ENCODE results near the gene NUCB2.

The NUCB2 gene

GRCh38 chr11:17343907-17344306, 67.4 kb downstream of the NUCB2 start:
- no peak for DNase-seq

DNA sequence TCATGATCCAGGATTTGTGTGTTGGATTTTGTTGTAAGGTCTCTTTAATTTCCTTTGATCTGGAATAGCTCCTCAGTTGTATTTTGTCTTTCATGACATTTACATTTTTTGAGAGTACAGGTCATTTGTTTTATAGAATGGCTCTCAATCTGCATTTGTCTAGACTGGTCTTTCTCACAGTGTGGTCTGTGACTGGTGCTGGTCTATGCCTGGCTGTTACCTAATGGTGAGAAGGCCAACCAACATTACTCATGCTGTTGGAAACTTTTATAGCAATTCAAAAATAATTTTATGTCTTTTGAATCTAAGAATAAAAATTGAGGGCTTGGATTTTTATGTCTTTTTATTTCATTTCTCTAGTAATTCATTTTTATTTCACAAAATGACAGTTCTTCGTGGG, 71.1 kb downstream of the NUCB2 start:
- DNase-seq: no peak

DNA sequence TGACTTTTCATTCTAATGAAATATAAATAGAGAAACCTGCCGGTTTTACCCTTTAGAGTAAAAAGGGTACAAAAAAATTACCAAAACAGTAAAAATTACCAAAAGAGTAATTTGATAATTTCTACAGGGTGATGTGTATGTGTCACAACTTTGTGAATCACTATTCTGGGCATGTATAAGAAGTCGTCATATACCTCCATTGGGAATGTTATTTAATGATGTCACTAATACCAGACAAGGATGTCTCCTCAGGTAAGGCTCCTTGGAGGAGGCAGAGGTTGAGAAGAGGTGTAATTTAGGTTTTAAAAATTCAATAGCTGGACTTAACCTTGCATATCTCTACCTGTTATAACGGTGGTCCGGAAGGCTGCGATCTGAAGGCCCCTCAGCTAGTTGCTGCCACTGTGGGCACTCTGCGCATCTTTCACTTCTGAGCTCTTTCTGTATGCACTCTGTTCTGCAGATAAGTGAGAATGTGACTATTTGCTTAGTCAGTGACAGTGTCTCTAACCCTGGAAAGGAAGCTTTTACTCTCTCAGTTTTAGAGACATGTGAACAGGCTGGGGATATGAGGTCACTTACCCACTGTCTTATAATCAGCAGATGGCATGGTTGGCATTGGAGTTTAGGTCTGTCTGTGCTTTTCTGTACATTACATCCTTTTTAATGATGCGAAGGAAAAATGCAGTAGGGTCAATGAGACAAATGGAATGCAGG, 74.1 kb downstream of the NUCB2 start:
- no peak for DNase-seq

- DNase-seq: no peak
Observed at GRCh38 chr11:17351172-17351509, 74.6 kb downstream of the NUCB2 start.

DNA sequence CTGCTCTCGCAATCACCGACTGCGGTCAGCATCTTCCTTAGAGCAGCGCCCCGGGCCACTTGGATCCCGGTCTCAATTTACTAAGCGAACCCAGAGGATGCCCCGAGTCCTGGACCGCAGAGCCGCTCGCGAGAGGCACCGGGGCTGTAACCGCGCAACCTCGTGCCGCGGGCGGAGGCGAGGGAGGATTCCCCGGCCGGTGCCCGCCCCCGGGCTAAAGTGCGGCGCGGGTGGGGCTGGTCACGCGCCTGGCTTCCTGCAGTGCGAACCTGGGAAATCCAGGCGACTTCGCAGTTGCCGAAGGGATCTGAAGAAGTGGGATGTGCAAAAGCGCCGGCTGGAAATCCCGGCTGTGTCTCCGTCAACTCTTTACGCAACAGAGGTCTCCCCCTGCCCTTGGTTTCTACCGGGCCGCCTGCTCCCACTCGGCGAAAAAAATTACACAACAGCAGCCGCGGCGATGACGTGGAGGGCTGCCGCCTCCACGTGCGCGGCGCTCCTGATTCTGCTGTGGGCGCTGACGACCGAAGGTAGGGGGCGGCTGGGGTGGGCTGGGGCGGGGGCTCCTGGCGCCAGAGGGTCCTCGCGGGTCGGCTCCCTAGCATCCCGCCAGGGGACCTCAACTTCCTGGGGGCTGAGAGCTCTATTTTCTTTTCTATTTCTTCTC, 75.1 kb downstream of the NUCB2 start, which contains the start of gene NCR3LG1:
Gene NCR3LG1 (plus strand): TSS at position 291 of the 667 bp plus-strand sequence. CDS start 170 bp downstream, at position 461.
- peak in 1 of 2 experiments; percentile 48 for DNase-seq

GRCh38 chr11:17352950-17353820, 76.6 kb downstream of the NUCB2 start:
- DNase-seq: peak; percentile 35 to 61

GRCh38 chr11:17353821-17354600, 77.5 kb downstream of the NUCB2 start:
- no peak for DNase-seq

- DNase-seq: peak; percentile 34 to 46
Observed at GRCh38 chr11:17354601-17354991, 78.1 kb downstream of the NUCB2 start.

DNA sequence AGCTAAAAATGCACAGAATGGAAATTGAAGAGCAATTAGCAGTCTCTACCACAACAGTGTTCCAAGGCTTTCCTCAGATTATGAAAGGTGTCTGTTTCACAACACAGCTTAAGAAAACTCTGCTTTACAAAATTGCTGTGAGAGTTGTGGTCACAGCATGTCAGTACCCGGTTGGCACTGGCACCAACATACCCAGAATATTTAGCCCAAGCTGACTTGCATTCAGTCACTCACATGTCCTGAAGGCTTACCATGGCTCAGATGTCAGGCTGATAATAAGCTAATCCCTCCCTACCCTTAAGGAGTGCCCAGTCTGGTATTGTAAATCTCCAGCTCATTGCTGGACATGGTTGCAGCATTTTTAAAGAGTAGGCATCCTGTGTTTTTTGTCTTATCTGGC, 90.0 kb downstream of the NUCB2 start:
- DNase-seq: no peak

DNA sequence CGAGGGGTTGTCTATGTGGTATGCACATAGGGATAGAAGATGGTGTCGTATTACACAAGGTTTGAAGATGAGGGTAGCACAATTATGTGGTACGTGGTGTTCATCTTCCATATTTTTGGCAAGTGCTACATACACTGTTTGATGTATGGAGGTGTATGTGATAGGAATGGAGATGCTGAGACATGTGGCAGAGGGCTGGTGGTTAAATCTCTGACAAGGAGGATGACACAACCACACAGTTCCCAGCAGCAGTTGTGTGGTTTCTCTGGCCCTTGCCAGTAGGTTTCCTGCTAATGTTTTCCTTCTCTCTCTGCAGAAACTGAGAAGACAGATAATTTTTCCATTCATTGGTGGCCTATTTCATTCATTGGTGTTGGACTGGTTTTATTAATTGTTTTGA, 92.0 kb downstream of the NUCB2 start:
- DNase-seq: no peak

- no peak for DNase-seq
Observed at GRCh38 chr11:17369094-17369493, 92.6 kb downstream of the NUCB2 start.

DNA sequence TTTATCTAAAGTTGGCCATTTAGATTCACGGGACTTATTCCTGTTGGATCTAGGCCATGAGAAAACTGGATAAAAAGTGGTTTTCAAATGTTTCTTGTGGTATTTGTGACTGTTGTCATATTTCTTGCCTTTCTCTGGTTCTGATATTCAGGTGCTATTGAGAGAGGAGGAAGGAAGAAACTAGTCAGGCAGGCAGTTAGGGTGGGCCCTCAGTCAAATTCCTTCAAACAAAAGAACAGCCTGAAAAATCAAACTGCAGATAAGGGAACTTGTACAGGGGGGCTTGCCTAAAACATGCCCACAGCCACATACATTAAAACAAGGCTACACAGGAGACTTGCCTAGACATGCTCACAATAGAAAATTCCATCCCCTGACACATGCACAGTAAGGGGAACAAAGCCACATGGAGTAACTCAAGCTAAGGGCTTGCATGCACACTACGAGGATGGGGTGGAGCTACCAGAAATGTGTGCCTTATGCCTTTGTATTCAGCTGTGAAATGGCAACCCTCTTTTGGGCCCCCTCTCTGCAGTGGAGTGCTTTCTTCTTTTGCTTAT, 93.2 kb downstream of the NUCB2 start:
- no peak for DNase-seq

DNA sequence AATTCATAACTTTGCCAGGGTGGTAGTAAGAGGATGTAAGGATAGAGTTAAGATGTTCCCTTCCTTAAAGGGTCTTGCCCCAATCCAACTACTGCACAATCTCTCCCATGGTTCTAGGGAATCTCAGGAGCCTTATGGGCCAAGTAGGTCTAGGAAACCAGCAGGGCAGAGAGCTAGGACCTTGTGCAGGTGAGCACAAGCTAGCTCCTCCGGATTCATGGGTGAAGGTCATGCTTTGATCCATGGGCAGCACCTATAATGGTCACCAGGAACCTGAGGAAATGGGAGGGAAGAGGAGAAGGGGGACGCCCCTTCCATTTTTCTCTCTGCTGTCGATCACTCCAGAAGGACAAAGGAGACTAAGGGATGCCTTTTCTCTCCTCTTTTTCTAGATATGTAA, 95.1 kb downstream of the NUCB2 start:
- DNase-seq: no peak

GRCh38 chr11:17375547-17375946, 99.0 kb downstream of the NUCB2 start:
- DNase-seq: no peak

GRCh38 chr11:17376493-17376892, 100.0 kb downstream of the NUCB2 start:
- no peak for DNase-seq

GRCh38 chr11:17378655-17379054, 102.1 kb downstream of the NUCB2 start:
- no peak for DNase-seq

DNA sequence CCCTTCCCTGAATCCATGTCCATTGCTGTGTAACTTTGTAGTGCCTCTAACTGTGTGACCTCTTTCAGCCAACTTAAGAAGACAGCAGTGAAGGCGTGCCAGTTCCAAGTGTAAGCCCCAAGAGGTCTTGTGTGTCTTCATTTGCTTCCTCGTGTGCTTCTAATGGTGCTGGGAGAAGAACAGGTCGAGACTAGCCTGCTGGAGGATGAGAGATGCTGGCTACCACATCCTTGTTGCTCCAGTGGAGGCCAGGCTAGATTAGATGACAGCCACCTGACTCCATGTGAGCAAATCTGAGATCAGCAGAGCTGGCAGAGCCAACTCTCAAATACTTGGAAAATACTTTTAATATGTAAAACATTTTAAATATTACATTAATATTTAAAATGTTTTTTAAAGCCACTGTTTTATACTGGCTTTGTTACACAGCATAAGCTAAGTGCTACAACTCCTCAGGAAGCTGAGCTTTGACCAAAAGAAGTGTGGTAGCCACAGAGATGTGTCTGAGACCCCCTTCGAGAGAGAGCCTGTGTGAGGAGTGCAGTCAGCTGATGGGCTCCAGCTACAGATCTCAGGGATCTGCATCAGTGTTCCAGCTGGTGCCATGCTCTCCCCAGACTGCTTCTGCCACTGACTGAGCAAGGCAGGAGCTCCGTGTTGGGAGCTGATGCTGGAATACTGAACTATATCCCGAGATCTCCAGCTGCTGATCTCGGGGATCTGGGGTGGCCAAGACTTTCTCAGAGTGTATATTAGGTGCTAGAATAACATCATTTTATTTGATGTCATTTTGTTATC, 103.0 kb downstream of the NUCB2 start:
- DNase-seq: no peak

DNA sequence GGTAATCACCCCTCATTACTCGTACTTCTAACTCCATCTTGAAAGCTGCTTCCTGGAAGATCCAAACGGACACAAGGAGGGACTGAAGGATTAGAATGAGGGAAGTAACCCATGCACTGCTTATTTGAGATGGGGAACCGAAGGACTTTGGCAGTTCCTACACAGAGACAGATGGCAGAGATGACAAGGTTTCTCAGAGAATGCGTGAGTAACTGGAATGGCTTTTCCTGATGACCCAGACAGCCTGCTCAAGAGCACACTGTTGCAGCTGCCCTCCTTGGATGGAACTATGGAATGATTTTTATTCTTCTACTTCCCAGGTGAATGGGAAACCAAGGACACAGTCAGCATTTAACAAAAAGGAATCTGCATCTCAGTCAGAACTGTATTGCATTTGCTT, 104.6 kb downstream of the NUCB2 start:
- no peak for DNase-seq
